Measurements from ENCODE around the gene KY.

GRCh38 chr3:134622806-134623365 is 27.9 kb downstream of the KY start:
- TF ChIP-seq, protein P1, sequence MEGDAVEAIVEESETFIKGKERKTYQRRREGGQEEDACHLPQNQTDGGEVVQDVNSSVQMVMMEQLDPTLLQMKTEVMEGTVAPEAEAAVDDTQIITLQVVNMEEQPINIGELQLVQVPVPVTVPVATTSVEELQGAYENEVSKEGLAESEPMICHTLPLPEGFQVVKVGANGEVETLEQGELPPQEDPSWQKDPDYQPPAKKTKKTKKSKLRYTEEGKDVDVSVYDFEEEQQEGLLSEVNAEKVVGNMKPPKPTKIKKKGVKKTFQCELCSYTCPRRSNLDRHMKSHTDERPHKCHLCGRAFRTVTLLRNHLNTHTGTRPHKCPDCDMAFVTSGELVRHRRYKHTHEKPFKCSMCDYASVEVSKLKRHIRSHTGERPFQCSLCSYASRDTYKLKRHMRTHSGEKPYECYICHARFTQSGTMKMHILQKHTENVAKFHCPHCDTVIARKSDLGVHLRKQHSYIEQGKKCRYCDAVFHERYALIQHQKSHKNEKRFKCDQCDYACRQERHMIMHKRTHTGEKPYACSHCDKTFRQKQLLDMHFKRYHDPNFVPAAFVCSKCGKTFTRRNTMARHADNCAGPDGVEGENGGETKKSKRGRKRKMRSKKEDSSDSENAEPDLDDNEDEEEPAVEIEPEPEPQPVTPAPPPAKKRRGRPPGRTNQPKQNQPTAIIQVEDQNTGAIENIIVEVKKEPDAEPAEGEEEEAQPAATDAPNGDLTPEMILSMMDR (IDR thresholded peaks at IDR 0.05; ENCODE audit: low read depth, low read length) = no peak
- TF ChIP-seq POLR2A (IDR thresholded peaks at IDR 0.05; ENCODE audit: extremely low read depth, insufficient read length) = no peak
- TF ChIP-seq MAX (IDR thresholded peaks at IDR 0.05; ENCODE audit: low read depth, low read length) = no peak
